T-cell (primary cell): Measurements from ENCODE around the gene TRIM47. TPM values are rescaled to one million over a fixed set of nuclear protein-coding genes. Genes with fewer than 3 reads are reported as not detected.

Experiments
- ATAC-seq, 4 experiments: fragments of 200-7000 bp in 3 of 4; fragments of 150-1000 bp in 1 of 4; cut with Tn5 transposase; replicated peaks in 1 of 4; 1 replicate in 3 of 4; 2 replicates in 1 of 4; pipeline ENCODE4 v1.10.0; 2021; ENCODE audit warnings: moderate library complexity in 3 of 4, mild to moderate bottlenecking in 2 of 4, moderate number of reproducible peaks in 1 of 4
- CTCF ChIA-PET, 2 donors: fragments of 300-600 bp; sonication (Branson Sonifier 250); formaldehyde crosslinking; loops; one replicate each; lab custom pipeline; 2022; ENCODE audit warnings: antibody characterized with exemption in 2 of 2; lab: Charles Lee
- POLR2A ChIA-PET, 2 donors: fragments of 300-600 bp; sonication (Branson Sonifier 250); formaldehyde crosslinking; loops; one replicate each; lab custom pipeline; 2022; ENCODE audit warnings: antibody characterized with exemption in 2 of 2; lab: Charles Lee
- DNase-seq, 35 experiments: peaks; one replicate each; pipeline versions ENCODE4 v3.0.0 to v3.0.0-alpha.2; 2013 to 2023
- H3K27ac ChIP-seq: one replicate; pipeline ENCODE4 v1.5.1; 2013; ENCODE audit warnings: low read length
- H3K27me3 ChIP-seq, 2 experiments: replicated peaks in 1 of 2; 1 replicate in 1 of 2; 2 replicates in 1 of 2; pipeline versions ENCODE4 v1.6.1 to v1.7.0; 2013; ENCODE audit warnings: low read length in 1 of 2, mixed read lengths in 1 of 2; ENCODE audit not compliant: control insufficient read depth in 2 of 2, insufficient read depth in 2 of 2; ENCODE audit errors: extremely low read depth in 1 of 2
- H3K36me3 ChIP-seq, 2 donors: 1 replicate in 1 of 2; 2 replicates in 1 of 2; pipeline versions ENCODE4 v1.6.1 to v1.7.0; 2013; ENCODE audit warnings: low read length in 1 of 2; ENCODE audit not compliant: control insufficient read depth in 2 of 2, insufficient read depth in 1 of 2; ENCODE audit errors: extremely low read depth in 1 of 2
- H3K4me1 ChIP-seq, 2 experiments: 1 replicate in 1 of 2; 2 replicates in 1 of 2; pipeline versions ENCODE4 v1.6.1 to v1.7.0; 2013; ENCODE audit warnings: low read length in 2 of 2, mixed read lengths in 1 of 2; ENCODE audit not compliant: insufficient read depth in 2 of 2, control insufficient read depth in 1 of 2; ENCODE audit errors: extremely low read depth in 1 of 2
- H3K4me3 ChIP-seq, 2 donors: 1 replicate in 1 of 2; 2 replicates in 1 of 2; pipeline versions ENCODE4 v1.5.1 to v1.7.0; 2013; ENCODE audit warnings: mild to moderate bottlenecking in 2 of 2, low read length in 1 of 2, moderate library complexity in 1 of 2; ENCODE audit not compliant: control insufficient read depth in 1 of 2; ENCODE audit errors: extremely low read depth in 1 of 2
- H3K9me3 ChIP-seq: 2 replicates; pipeline ENCODE4 v1.7.0; 2013
- H3K27ac Mint-ChIP-seq, 2 donors: one replicate each; pipeline ENCODE4 v1.8.0; 2020 to 2021; ENCODE audit warnings: mild to moderate bottlenecking in 2 of 2, mixed read lengths in 2 of 2
- H3K27me3 Mint-ChIP-seq, 2 donors: one replicate each; pipeline ENCODE4 v1.8.0; 2021 to 2022; ENCODE audit warnings: mixed read lengths in 2 of 2
- H3K36me3 Mint-ChIP-seq: one replicate; pipeline ENCODE4 v1.8.0; 2021; ENCODE audit warnings: mixed read lengths
- H3K4me1 Mint-ChIP-seq, 3 donors: one replicate each; pipeline ENCODE4 v1.8.0; 2020 to 2022; ENCODE audit warnings: mixed read lengths in 3 of 3, mild to moderate bottlenecking in 1 of 3
- H3K4me3 Mint-ChIP-seq, 3 donors: one replicate each; pipeline ENCODE4 v1.8.0; 2020 to 2022; ENCODE audit warnings: mild to moderate bottlenecking in 3 of 3, mixed read lengths in 3 of 3, moderate library complexity in 3 of 3
- H3K9me3 Mint-ChIP-seq, 3 donors: one replicate each; pipeline ENCODE4 v1.8.0; 2020 to 2022; ENCODE audit warnings: mixed read lengths in 3 of 3
- WGBS: methylation state at CpG from one replicate; pipeline ENCODE4 v1.1.5; 2013; ENCODE audit warnings: missing lambda C conversion rate; ENCODE audit not compliant: insufficient coverage; 5-methylcytosine and 5-hydroxymethylcytosine counted together
- total RNA-seq, 35 experiments: library from RNA in 6 of 35; stranded (reverse) in 6 of 35; fragments of 120-200 nt in 1 of 35; gene quantifications; one replicate each; pipeline versions ENCODE4 v1.2.1 to v1.2.4 and lab custom pipeline; 2013 to 2026

TRIM47 gene
- total RNA-seq, 5 donors from 2014 or later (not counting 1 experiment from before 2014, with no cell fraction given): 2.6 to 24.6 (median 18.3) TPM

DNA sequence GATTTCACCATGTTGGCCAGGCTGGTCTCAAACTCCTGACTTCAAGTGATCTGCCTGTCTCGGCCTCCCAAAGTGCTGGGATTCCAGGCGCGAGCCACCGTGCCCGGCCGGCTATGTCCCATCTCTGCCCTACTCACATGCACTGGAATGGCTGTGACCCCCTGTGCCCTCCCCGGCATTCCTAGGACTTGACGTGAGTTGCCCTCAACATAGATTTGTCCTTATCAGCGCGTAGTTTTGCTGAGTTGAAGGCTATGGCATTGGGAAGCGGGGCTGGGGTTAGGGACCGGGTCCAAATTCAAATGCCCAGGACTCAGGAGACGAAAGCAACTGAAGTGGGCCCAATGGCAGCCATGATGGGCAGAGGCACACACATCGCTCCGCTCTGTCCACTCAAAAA is 40.0 kb downstream of the TRIM47 start:
- H3K36me3 ChIP-seq: peaks cover 43 to 71% of the 10 kb centered on the region in 2 donors
- Mint-ChIP-seq H3K36me3 (peaks cover 17% of the 10 kb centered on the region), H3K27ac (peak overlapping the region in 1 of 2 donors; percentile 55), H3K9me3 (no peaks in the 10 kb centered on the region), H3K4me3 (no peak overlapping the region), H3K27me3 (no peaks in the 10 kb centered on the region), H3K4me1 (peaks cover 19 to 31% (median 26%) of the 10 kb centered on the region in 3 donors)
- no peak overlapping the region for H3K4me3 ChIP-seq
- H3K4me1 ChIP-seq: peaks cover 27 to 65% of the 10 kb centered on the region in 2 experiments
- DNase-seq (no peak), ATAC-seq (no peak)
- H3K27me3 ChIP-seq: no peaks in the 10 kb centered on the region
- ChIA-PET POLR2A (no interaction called here), CTCF (interaction anchor here (0.6 kb wide), 2 partner anchors 17 to 944 kb away, joined by 4 to 11 read pairs; partner anchors contain the start of gene WBP2 (in 1 of the 2))
- whole genome bisulfite sequencing: 99% methylated on average over 10 of the region's 15 CpGs
- no peak overlapping the region for H3K27ac ChIP-seq
- no peaks in the 10 kb centered on the region for H3K9me3 ChIP-seq

DNA sequence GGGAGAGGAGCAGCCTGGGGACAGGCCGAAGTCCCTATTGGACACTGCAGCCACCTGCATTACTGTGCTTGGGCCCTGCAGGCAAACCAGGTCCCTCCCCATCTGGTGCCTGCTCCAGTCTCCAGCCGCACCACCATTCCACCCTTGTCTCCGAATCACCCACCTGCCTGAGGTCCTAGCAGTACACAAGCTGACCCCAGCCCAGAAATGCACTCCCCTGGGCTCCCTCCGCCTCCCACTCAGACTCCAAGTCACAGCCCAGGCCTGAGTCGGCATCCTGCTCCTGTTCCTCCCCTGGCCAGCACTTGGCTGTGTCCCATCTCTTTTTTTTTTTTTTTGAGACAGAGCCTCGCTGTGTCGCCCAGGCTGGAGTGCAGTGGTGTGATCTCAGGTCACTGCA is 40.5 kb downstream of the TRIM47 start:
- Mint-ChIP-seq H3K9me3 (no peaks in the 10 kb centered on the region), H3K4me1 (peaks cover 24 to 33% (median 27%) of the 10 kb centered on the region in 3 donors), H3K4me3 (no peak overlapping the region), H3K27ac (peak overlapping the region; percentile 46 to 76), H3K27me3 (no peaks in the 10 kb centered on the region), H3K36me3 (peaks cover 21% of the 10 kb centered on the region)
- Histone ChIP-seq H3K27me3 (no peaks in the 10 kb centered on the region), H3K4me3 (no peak overlapping the region), H3K36me3 (peaks cover 43 to 71% of the 10 kb centered on the region in 2 donors), H3K9me3 (no peaks in the 10 kb centered on the region), H3K4me1 (peaks cover 32 to 67% of the 10 kb centered on the region in 2 experiments), H3K27ac (no peak overlapping the region)
- 95% methylated on average over 4 of the region's 7 CpGs for WGBS
- DNase-seq (no peak), ATAC-seq (no peak)
- ChIA-PET POLR2A (no interaction called here), CTCF (interaction anchor here (0.6 to 0.9 kb wide), 3 partner anchors 11 to 944 kb away, joined by 3 to 11 read pairs (median 3); no protein-coding TSS in a partner anchor)

DNA sequence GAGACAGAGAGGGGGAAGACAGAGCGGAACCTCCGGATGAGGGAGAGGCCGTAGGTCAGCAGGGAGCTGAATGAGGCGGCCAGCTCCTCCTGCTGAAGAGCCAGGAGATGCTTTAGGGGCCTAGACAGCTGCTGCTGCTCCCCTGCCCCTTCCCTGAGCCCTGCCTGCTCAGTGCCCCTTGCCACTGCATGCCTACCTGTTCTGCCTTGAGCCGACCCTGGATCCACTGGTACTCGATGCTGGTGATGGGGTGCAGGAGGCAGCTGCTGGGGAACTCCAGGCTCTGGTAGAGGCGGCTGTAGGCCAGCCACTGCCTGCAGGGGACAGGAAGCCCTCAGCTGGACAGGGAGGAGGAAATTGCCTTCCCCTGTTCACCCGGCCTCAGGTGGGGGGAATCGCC is 41.8 kb downstream of the TRIM47 start:
- H3K27me3 ChIP-seq: no peaks in the 10 kb centered on the region
- peaks cover 30 to 69% of the 10 kb centered on the region in 2 experiments for H3K4me1 ChIP-seq
- Mint-ChIP-seq H3K9me3 (no peaks in the 10 kb centered on the region), H3K27me3 (no peaks in the 10 kb centered on the region), H3K4me3 (no peak overlapping the region), H3K36me3 (peaks cover 21% of the 10 kb centered on the region), H3K4me1 (peaks cover 29 to 37% (median 29%) of the 10 kb centered on the region in 3 donors), H3K27ac (peak overlapping the region in 1 of 2 donors; percentile 55)
- POLR2A ChIA-PET: no interaction called here
- no peak overlapping the region for H3K4me3 ChIP-seq
- H3K36me3 ChIP-seq: peaks cover 43 to 65% of the 10 kb centered on the region in 2 donors
- peak overlapping the region; percentile 29 for H3K27ac ChIP-seq
- DNase-seq: no peak
- no peak for ATAC-seq
- no peaks in the 10 kb centered on the region for H3K9me3 ChIP-seq
- 95% methylated on average over 6 of the region's 9 CpGs for WGBS
- CTCF ChIA-PET: interaction anchor here (0.6 to 1.1 kb wide), 2 partner anchors 11 to 657 kb away, joined by 3 to 8 read pairs; no protein-coding TSS in a partner anchor

DNA sequence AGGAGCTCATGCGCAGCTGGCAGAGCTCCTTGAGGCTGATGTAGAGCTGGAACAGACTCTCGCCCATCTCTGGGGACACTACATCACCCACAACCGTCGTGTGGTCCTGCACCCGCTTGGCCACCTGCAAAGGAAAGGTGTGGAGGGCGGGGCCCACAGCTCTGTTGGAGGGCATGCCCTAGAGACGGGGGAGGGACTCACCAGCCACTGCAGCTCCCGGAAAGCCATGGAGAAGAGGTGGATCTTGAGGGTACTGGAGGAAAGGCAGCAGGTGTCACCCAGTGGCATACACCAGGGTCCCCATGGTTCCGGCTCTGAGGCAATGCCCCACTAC is 42.8 kb downstream of the TRIM47 start:
- Histone ChIP-seq H3K27ac (no peak overlapping the region), H3K4me1 (peaks cover 30 to 73% of the 10 kb centered on the region in 2 experiments), H3K4me3 (no peak overlapping the region), H3K36me3 (peaks cover 41 to 69% of the 10 kb centered on the region in 2 donors), H3K27me3 (no peaks in the 10 kb centered on the region), H3K9me3 (no peaks in the 10 kb centered on the region)
- ATAC-seq: no peak
- Mint-ChIP-seq H3K4me1 (peaks cover 29 to 35% (median 29%) of the 10 kb centered on the region in 3 donors), H3K9me3 (no peaks in the 10 kb centered on the region), H3K27me3 (no peaks in the 10 kb centered on the region), H3K4me3 (no peak overlapping the region), H3K36me3 (peaks cover 21% of the 10 kb centered on the region), H3K27ac (peak overlapping the region in 1 of 2 donors; percentile 28)
- WGBS: 97% methylated on average over 6 of the region's 9 CpGs
- no peak for DNase-seq
- CTCF ChIA-PET: no interaction called here
- POLR2A ChIA-PET: no interaction called here

DNA sequence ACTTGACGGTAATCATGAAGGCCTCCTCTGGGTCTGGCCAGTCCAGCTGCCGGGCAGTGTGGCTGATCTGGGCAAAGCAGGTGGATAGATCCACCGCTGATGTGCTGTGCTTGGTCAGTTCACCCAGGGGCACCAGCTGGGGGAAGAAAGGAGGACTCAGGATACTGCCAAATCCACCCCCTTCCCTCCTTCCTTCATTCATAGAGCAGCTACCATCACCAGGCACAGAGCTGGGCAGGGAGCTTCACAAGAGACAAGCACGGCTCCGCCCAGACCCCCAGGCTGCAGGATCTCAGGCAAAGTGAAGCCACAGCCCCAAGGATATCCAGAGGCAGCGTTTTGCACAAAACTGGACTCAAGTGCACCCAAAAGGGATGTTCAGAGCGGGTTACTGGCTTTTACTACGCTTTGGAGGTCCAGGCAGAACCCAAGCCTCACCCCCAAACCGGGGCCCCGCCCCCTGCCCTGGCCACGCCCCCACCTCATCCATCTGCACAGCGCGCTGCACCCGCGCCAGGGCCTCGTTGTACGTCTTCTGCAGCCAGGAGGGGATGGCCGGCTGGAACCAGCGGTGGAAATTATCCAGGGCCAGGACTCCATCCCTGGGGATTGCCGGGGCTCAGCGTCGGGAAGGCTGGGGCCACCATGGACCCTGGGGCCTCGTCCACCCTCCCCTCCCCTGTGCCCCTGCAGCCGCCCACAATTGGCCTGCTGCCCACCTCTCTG is 43.3 kb downstream of the TRIM47 start:
- no peaks in the 10 kb centered on the region for H3K27me3 ChIP-seq
- H3K36me3 ChIP-seq: peaks cover 43 to 69% of the 10 kb centered on the region in 2 donors
- peak overlapping the region; percentile 66 to 74 for H3K27ac Mint-ChIP-seq
- peaks cover 30 to 70% of the 10 kb centered on the region in 2 experiments for H3K4me1 ChIP-seq
- no peak for DNase-seq
- peak overlapping the region in 1 of 3 donors; percentile 16 for H3K4me3 Mint-ChIP-seq
- H3K36me3 Mint-ChIP-seq: peaks cover 21% of the 10 kb centered on the region
- ChIA-PET CTCF (interaction anchor here in 1 of 2 donors (0.6 kb wide), 1 partner anchor 416 kb away, joined by 4 read pairs; no protein-coding TSS in a partner anchor), POLR2A (no interaction called here)
- H3K4me1 Mint-ChIP-seq: peaks cover 29 to 37% (median 29%) of the 10 kb centered on the region in 3 donors
- peak overlapping the region; percentile 25 for H3K27ac ChIP-seq
- H3K9me3 Mint-ChIP-seq: no peaks in the 10 kb centered on the region
- H3K4me3 ChIP-seq: no peak overlapping the region
- ATAC-seq: no peak
- WGBS: 92% methylated on average over 22 of the region's 24 CpGs
- no peaks in the 10 kb centered on the region for H3K9me3 ChIP-seq
- no peaks in the 10 kb centered on the region for H3K27me3 Mint-ChIP-seq

DNA sequence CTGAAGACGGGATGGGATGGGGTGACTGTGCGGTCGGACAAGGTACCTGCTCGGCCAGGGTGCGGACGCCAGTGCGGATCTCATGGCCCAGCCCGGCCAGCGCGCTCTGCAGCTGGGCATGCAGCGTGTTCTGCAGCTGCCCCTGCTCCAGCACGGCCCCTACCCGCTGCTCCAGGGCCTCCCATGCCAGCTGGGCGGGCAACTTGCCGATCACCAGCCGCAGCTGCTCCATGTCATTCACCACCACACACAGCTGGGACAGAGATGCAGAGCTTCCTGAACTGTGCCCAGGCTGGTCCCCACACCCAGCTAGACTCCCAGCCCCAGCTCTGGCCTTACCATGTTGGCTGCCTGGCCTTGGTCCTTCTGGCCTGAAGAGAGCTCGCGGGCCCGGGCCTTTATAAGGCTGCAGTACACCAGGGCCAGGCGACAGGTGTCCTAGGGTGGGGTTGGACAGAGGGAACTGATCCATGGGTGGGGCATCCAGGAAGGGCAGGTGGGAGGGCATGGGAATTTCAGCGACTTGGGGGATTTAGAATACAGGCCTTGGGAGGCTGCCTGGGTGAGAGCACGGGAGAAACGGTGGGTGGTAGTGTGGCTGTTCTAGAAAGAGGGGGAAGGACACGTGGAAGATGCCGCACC is 44.0 kb downstream of the TRIM47 start:
- no peak for ATAC-seq
- Mint-ChIP-seq H3K4me3 (peak overlapping the region in 1 of 3 donors; percentile 77), H3K27ac (peak overlapping the region; percentile 89 to 93), H3K27me3 (no peaks in the 10 kb centered on the region), H3K4me1 (peaks cover 29 to 34% (median 29%) of the 10 kb centered on the region in 3 donors), H3K9me3 (no peaks in the 10 kb centered on the region), H3K36me3 (peaks cover 25% of the 10 kb centered on the region)
- Histone ChIP-seq H3K4me3 (no peak overlapping the region), H3K27me3 (no peaks in the 10 kb centered on the region), H3K27ac (peak overlapping the region; percentile 93), H3K4me1 (peaks cover 30 to 69% of the 10 kb centered on the region in 2 experiments), H3K36me3 (peaks cover 42 to 69% of the 10 kb centered on the region in 2 donors), H3K9me3 (no peaks in the 10 kb centered on the region)
- WGBS: 90% methylated on average over 22 of the region's 25 CpGs
- ChIA-PET CTCF (interaction anchor here in 1 of 2 donors (0.6 kb wide), 1 partner anchor 415 kb away, joined by 4 read pairs; no protein-coding TSS in a partner anchor), POLR2A (interaction anchor here (0.6 kb wide), 2 partner anchors 8 to 21 kb away, joined by 3 to 10 read pairs; partner anchors contain the start of gene WBP2 (in 1 of the 2))
- DNase-seq: no peak
